Activated T-cell treated with anti-CD3 and anti-CD28 coated beads, Interleukin-2, amount 50 U/mL, for 1 hour (primary cell): ENCODE measurements around the gene KAT8.

ENCODE experiments used
- DNase-seq: peaks from one replicate; pipeline ENCODE4 v3.0.0-alpha.2; 2020

The KAT8 gene

GRCh38 chr16:31108794-31109558 lies 8.5 kb upstream of the KAT8 start:
- no peak for DNase-seq

GRCh38 chr16:31109622-31110021 lies 7.8 kb upstream of the KAT8 start:
- DNase-seq: no peak

- no peak for DNase-seq
Measured at GRCh38 chr16:31110106-31111034, 7.1 kb upstream of the KAT8 start.

GRCh38 chr16:31111881-31112466 lies 5.5 kb upstream of the KAT8 start:
- no peak for DNase-seq

- no peak for DNase-seq
Measured at GRCh38 chr16:31112711-31113110, 4.8 kb upstream of the KAT8 start.

GRCh38 chr16:31113121-31114120 lies 4.0 kb upstream of the KAT8 start:
- DNase-seq: no peak

- no peak for DNase-seq
Measured at GRCh38 chr16:31114468-31114867, 3.0 kb upstream of the KAT8 start.

- DNase-seq: no peak
Measured at GRCh38 chr16:31118223-31119155, 1.0 kb downstream of the KAT8 start.

GRCh38 chr16:31120129-31120528 lies 2.7 kb downstream of the KAT8 start:
- DNase-seq: no peak

GRCh38 chr16:31125844-31126243 lies 8.4 kb downstream of the KAT8 start:
- DNase-seq: no peak

- DNase-seq: no peak
Measured at GRCh38 chr16:31127182-31127581, 9.7 kb downstream of the KAT8 start.

- DNase-seq: no peak
Measured at GRCh38 chr16:31128711-31129567, 11.5 kb downstream of the KAT8 start.

- DNase-seq: no peak
Measured at GRCh38 chr16:31129568-31130335, 12.3 kb downstream of the KAT8 start.

- DNase-seq: no peak
Measured at GRCh38 chr16:31130336-31130891, 12.9 kb downstream of the KAT8 start.

- DNase-seq: no peak
Measured at GRCh38 chr16:31130899-31131298, 13.4 kb downstream of the KAT8 start.

GRCh38 chr16:31131416-31131815 lies 14.0 kb downstream of the KAT8 start:
- DNase-seq: no peak

GRCh38 chr16:31131841-31132271 lies 14.4 kb downstream of the KAT8 start:
- no peak for DNase-seq

- DNase-seq: no peak
Measured at GRCh38 chr16:31132303-31132979, 15.0 kb downstream of the KAT8 start.
